Left colon (tissue), 2 donors: ENCODE measurements around the gene HBA1. TPM values are rescaled to one million over a fixed set of nuclear protein-coding genes. Genes with fewer than 3 reads are reported as not detected.
A peak's percentile ranks its signal among the peaks of the same experiment; 100 is the strongest.
"Not testable (repeated sequence)": the region's sequence is repeated elsewhere in the genome, so short reads cannot be mapped to it uniquely, and the experiment has no call there.

Experiments
- ATAC-seq: fragments of 200-7000 bp; cut with Tn5 transposase; one replicate; pipeline ENCODE4 v1.9.1; 2020; ENCODE audit warnings: mild to moderate bottlenecking, moderate library complexity
- DNase-seq, 2 donors: peaks; one replicate each; pipeline ENCODE4 v3.0.0-alpha.2; 2020
- intact Hi-C, 2 donors: fragments of 100-400 bp; cut with DNase I in 1 of 2; cut with micrococcal nuclease in 1 of 2; formaldehyde crosslinking; loops; one replicate each; pipeline versions ENCODE4 v1.11.2 to v1.14.0; 2022; cut with DNase I, micrococcal nuclease
- total RNA-seq, 2 donors: library from RNA; stranded (reverse); fragmentation: NEBNext Ultra II Directional; extraction: Animal tissue kit (Norgen Biotek cat#: 25700); gene quantifications; one replicate each; pipeline ENCODE4 v1.2.1, GENCODE V29; 2021
- donor health status: DM: no; HTN: no; CAD: no.
- donor health status: DM: yes; HTN: yes; CAD: no.

HBA1 gene
- total RNA-seq, 2 donors from 2014 or later: 2.4 to 20.8 TPM

DNA sequence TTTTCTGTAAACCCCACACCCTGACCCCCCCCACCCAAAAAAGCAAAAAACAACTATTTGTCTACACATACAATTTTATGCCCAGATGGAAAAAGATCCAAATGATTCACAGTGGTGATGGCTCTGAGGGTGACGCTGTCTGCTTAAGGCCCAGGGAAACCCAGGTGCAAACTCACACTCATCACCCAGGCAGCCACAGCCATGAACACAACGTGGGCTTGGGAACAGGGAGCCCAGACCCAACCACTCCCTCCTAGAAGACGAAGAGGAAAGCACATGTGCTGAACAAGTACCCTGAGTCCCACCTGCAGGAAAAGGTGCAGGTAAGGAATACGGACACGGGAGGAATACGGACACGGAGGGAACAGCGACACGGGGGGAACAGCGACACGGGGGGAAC lies 9.2 kb downstream of the HBA1 start:
- intact Hi-C loops: no loop called here
- ATAC-seq: no peak
- no peak for DNase-seq

DNA sequence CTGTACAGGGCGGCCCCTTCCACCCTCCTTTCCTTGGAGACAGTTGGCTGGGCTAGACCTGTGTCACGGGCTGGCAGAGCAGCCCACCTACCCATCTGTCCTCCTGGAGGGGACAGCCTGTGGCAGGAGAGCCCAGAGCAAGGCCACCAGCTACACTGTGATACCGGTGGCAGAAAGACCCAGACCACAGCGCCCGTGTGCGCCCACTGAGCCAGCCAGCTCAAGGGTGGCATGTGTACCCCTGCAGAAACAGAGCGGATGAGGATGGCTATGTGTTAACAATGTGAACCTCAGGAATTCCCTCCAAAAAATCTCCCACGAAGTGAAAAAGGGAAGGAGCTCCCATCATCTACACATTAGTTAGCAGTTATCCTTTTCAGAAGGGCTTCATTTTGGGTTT lies 10.8 kb downstream of the HBA1 start:
- intact Hi-C loops: no loop called here
- DNase-seq (no peak), ATAC-seq (no peak)

DNA sequence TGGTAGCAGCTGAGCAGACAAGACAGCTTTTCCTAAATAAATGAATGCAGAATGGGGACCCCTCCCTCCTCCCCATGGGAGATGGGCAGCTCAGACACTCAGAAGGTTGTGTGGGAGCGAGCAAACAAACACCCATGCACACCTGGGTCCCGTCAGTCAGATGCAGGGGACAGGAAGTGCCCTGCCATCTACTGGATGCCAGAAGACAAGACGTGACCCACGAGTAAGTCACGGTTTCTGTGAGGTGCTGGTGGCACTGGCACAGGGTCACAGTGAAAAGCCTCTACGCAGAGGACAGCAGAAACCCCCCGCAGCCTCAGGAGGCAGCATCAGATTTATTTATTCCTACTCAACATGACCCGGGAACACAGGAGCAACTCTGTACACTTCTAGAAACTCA lies 12.2 kb downstream of the HBA1 start:
- DNase-seq (no peak), ATAC-seq (peak; percentile 43)
- intact Hi-C loops: no loop called here

DNA sequence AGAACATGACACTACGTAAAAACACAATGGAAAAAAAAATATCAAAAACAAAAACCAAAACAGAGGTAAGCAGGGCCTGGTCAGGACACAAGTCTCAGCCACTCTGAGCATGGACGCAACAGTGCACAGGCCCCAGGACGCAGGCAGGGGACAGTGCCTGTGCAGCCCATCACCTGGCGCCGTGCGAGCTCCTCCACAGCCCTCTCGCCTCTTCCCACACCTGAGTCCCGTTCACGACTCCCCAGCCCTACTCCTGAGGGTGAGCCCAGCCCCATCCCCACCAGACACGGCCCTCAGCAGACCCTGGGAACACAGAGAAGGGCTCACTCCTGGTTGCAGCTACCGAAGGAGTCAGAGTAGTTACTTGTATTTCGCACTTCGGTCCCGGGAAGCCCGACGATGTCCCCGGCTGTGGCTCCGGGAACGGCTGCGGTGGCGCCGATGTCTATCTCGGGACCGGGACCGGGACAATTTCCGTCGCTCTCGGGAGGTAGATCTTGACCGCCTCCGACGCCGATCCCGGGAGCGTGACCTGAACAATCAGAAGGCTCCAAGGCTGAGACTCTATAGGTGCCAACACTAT lies 13.2 kb downstream of the HBA1 start:
- intact Hi-C loops: no loop called here
- DNase-seq: no peak
- ATAC-seq: no peak

DNA sequence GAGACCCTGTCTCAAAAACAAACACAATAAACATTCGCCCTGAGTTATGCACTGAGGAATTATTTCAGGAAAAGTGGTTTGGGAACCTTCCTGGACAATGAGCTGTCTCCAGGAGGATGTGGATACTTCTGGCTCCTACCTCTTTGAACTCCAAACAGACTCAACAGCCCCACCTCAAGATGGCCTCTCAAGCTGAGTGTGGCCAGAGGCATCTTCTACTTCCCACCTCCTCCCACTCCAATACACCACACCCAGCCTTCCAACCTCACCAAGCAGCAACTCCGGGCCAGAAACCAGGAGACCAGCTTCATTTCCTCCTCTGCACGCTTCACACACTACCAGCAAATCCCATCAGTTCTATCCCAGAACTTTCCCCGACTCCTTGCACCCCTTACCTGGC lies 15.4 kb downstream of the HBA1 start:
- intact Hi-C loops: no loop called here
- DNase-seq: no peak
- ATAC-seq: peak; percentile 21

DNA sequence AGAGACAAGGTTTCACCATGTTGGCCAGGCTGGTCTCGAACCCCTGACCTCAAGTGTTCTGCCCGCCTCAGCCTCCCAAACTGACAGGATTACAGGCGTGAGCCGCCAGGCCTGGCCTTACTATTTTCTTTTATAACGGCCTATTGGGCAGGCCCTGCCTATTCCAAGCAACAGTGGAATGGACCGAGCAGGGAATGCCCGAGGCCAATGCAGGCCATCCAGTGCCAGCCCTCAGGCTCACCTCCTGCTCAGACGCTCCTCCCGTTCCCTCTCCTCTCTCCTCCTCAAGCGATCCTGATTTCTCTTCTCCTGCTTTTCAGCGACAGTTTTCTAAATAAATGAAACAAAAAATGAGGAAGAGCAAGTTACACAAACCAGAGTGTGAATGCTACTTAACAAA lies 16.2 kb downstream of the HBA1 start:
- DNase-seq (no peak), ATAC-seq (no peak)
- intact Hi-C loops: no loop called here

DNA sequence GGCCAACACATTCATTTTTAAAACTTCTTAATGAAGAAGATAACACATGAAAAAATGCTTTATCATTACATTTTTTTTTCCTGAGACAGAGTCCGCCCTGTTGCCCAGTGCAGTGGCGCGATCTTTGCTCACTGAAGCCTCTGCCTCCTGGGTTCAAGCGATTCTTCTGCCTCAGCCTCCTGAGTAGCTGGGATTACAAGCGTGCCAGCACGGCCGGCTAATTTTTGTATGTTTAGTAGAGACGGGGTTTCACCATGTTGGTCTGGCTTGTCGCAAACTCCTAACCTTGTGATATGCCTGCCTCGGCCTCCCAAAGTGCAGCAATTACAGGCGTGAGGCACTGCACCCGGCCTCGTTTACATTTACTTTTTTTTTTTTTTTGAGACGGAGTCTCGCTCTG lies 17.0 kb downstream of the HBA1 start:
- ATAC-seq (no peak), DNase-seq (no peak)
- intact Hi-C loops: no loop called here

DNA sequence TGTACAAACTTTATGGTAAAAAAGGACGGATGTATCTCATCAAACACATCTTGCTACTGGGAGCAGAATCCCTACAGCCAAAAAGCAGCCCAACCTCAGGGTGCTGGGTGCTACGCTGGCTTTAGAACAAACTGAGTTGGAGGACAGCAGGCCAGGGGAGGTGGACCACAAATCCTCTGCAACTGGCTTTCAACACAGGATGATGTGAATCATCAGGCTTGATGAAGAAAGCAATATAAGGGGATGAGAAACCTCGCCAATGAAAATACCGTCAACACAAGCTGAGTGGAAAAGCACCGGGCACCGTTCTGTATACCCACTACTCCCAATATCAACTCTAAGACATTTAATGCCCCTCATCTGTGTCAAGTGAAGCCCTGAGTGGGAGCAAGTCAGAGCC lies 18.0 kb downstream of the HBA1 start:
- no peak for ATAC-seq
- intact Hi-C loops: no loop called here

DNA sequence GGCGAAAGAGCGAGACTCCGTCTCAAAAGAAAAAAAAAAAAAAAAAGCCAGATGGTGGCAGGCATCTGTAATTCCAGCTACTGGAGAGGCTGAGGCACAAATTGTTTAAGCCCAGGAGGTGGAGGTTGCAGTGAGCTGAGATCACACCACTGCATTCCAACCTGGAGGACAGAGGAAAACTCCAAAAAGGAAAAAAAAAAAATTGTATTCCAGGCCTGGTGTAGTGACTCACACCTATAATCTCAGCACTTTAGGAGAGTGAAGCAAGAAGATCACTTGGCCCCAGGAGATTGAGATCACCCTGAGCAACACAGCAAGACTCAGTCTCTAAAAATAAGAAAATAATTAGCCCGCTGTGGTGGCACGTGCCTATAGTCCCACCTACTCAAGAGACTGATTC lies 23.9 kb downstream of the HBA1 start:
- DNase-seq: no peak
- ATAC-seq: no peak
- intact Hi-C loops: no loop called here

More for the DNA sequence above, 18.0 kb downstream of the HBA1 start:
- DNase-seq: no peak

DNA sequence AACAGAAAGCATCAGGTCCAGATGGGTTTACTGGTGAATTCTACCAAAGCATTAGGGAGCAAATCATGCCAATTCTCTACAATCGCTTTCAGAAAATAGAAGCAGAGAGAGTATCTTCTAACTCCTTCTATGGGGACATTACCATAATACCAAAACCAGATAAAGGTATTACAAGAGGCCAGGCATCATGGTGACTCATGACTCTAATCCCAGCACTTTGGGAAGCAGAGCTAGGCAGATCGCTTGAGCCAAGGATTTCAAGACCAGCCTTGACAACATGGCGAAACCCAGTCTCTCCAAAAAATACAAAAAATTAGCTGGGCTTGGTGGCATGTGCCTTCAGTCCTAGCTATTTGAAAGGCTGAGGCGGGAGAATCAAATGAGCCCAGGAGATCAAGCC lies 26.8 kb downstream of the HBA1 start:
- ATAC-seq (no peak), DNase-seq (no peak)
- intact Hi-C loops: no loop called here

DNA sequence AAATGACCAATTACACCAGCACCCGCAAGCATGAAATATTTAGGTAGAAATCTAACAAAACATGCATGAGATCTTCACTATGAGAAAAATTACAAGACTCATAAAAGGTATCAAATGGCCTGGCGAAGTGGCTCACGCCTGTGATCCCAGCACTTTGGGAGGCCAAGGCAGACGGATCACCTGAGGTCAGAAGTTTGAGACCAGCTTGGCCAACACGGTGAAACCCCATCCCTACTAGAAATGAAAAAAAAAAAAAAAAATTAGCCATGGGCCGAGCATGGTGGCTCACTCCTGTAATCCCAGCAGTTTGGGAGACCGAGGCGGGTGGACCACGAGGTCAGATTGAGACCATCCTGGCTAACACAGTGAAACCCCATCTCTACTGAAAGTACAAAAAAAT lies 27.6 kb downstream of the HBA1 start:
- ATAC-seq, DNase-seq, intact Hi-C loops: not testable (repeated sequence)

DNA sequence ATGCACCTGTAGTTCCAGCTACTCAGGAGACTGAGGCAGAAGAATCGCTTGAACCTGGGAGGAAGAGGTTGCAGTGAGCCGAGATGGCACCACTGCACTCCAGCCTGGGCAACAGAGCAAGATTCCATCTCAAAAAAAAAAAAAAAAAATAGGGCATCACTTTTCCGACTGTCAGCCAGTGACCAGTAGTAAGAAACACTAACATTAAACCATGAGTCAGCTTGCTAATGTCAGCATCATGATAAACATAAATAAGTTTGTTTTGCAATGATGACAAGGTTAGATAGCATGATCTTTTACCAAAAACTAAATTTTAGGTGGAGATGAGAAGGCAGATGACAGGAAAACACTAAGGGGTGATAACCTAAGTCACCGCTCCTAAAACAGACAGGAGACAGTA lies 32.9 kb downstream of the HBA1 start:
- intact Hi-C loops, DNase-seq, ATAC-seq: not testable (repeated sequence)

DNA sequence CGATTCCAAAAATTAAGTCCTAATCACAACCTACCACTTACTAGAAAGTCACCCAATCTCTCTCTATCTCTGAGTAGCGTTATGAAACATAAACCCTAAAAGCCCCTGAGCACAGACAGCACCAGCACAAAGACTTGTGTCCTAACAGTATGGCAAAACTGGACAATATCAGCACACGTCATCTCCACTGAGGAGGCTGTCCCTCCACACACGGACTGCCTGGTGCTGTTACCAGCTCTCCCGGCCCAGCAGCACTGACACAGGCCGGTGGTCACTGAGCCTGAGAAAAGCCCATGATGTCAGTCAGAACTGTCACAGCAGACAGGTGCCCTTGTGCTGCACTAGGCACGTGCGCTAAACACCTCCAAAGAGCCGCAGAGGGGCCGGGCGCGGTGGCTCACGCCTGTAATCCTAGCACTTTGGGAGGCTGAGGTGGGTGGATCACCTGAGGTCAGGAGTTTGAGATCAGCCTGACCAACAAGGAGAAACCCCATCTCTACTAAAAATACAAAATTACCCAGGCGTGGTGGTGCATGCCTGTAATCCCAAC lies 35.2 kb downstream of the HBA1 start:
- intact Hi-C loops, ATAC-seq, DNase-seq: not testable (repeated sequence)

DNA sequence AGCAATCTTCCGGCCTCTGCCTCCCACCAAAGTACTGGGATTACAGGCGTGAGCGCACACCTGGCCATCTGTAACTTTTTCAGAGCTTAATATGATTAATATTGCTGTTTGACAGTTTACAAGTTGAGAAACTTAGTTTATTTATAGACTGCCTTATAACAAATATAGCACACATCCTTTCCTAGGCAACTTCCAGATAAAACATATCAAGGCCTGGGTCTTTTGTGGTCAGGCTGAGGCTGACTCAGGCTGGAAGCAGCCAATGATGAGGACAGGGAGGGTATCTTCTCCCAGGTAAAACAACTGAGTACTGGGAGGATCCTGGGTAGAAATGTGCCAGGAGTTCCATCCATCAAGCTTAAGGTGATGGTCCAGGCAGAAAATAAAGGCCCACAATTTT lies 36.5 kb downstream of the HBA1 start:
- ATAC-seq (no peak), DNase-seq (no peak)
- intact Hi-C loops: no loop called here

DNA sequence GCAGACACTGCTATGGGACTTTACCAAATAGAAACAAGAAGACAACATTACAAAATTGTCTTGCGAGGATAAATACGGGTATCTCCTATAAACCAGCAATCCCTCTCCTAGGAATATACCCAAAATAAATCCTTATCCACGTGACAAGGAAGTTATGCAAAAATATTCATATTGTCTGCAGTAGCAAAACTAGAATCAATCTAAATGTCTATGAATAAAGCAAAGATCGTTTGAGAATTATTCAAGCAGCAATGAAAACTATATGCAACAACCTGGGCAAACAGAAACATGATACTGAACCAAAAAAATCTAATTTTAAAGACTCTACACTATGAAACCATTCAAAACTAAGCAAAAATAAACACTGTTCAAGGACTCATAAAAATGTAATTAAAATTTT lies 43.5 kb downstream of the HBA1 start:
- intact Hi-C loops: no loop called here
- ATAC-seq (no peak), DNase-seq (no peak)

Other genes with a start within 250 kb of the HBA1 start
- 10 to 100 TPM; 10.9 to 18.3 TPM for gene POLR3K, start 123.1 kb upstream of the HBA1 start, total RNA-seq
- 10 to 100 TPM; 20.7 to 24.7 TPM for gene SNRNP25, start 122.9 kb upstream of the HBA1 start, total RNA-seq
- 10 to 100 TPM; 35.5 to 36.7 TPM for gene RHBDF1, start 104.0 kb upstream of the HBA1 start, total RNA-seq
- 10 to 100 TPM; 31.5 to 36.4 TPM for gene MPG, start 98.5 kb upstream of the HBA1 start, total RNA-seq
- gene NPRL3, start 38.0 kb upstream of the HBA1 start, total RNA-seq: 10 to 100 TPM; 14.4 to 14.9 TPM
- not detected for gene HBZ, start 24.0 kb upstream of the HBA1 start, total RNA-seq
- not detected for gene HBM, start 10.7 kb upstream of the HBA1 start, total RNA-seq
- 10 to 100 TPM in 1 of 2 donors, 1 to 10 TPM in 1; 4.9 to 14.0 TPM for gene HBA2, start 3.8 kb upstream of the HBA1 start, total RNA-seq
- not detected for gene HBQ1, start 3.8 kb downstream of the HBA1 start, total RNA-seq
- 10 to 100 TPM; 46.5 to 48.9 TPM for gene LUC7L, start 52.8 kb downstream of the HBA1 start, total RNA-seq
- 100 to 1,000 TPM; 100 to 135 TPM for gene FAM234A, start 58.1 kb downstream of the HBA1 start, total RNA-seq
- gene RGS11, start 99.3 kb downstream of the HBA1 start, total RNA-seq: 1 to 10 TPM; 2.6 to 7.6 TPM
- 1 to 10 TPM; 2.4 to 6.5 TPM for gene ARHGDIG, start 103.9 kb downstream of the HBA1 start, total RNA-seq
- gene PDIA2, start 106.5 kb downstream of the HBA1 start, total RNA-seq: 1 to 10 TPM in 1 of 2 donors, under 1 TPM in 1; 0.67 to 2.1 TPM
- gene AXIN1, start 176.0 kb downstream of the HBA1 start, total RNA-seq: 10 to 100 TPM; 32.8 to 38.4 TPM
- gene MRPL28, start 193.9 kb downstream of the HBA1 start, total RNA-seq: 10 to 100 TPM; 47.7 to 48.2 TPM
- gene PGAP6, start 205.3 kb downstream of the HBA1 start, total RNA-seq: 100 to 1,000 TPM; 116 to 130 TPM
- gene NME4, start 220.5 kb downstream of the HBA1 start, total RNA-seq: 10 to 100 TPM; 38.4 to 39.1 TPM
- 10 to 100 TPM; 60.6 to 61.8 TPM for gene DECR2, start 225.2 kb downstream of the HBA1 start, total RNA-seq
- 10 to 100 TPM; 21.2 to 23.2 TPM for gene RAB11FIP3, start 249.0 kb downstream of the HBA1 start, total RNA-seq